A673 (cell line): ENCODE measurements around the gene IL11RA.

Experiments
- EZH2 ChIP-seq: fragments of 200-600 bp; sonication (generic); IDR thresholded peaks from 2 replicates; pipeline ENCODE4 v1.6.1; 2017; ENCODE audit warnings: borderline replicate concordance, low read depth, mild to moderate bottlenecking, mixed read lengths, antibody characterized with exemption, low read length; ENCODE audit not compliant: poor library complexity, severe bottlenecking
- TF ChIP-seq, protein P1 (sequence below): fragments of 300-800, 200-600 bp; sonication (generic); conservative IDR thresholded peaks from 2 replicates; pipeline ENCODE4 v1.5.1; 2017; ENCODE audit warnings: low read depth, mild to moderate bottlenecking, antibody characterized with exemption, low read length, moderate library complexity, mixed read lengths

DNA sequence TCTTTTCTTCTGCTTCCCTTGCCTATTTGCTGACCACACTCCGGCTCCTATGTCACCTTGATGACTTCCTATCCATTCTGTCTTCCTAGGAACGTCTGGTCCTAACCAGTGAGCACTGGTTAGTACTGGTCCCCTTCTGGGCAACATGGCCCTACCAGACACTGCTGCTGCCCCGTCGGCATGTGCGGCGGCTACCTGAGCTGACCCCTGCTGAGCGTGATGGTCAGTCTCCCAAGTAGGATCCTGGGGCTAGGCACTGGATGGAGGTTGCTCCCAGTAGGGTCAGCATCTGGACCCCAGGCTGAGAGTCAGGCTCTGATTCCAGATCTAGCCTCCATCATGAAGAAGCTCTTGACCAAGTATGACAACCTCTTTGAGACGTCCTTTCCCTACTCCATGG lies 3.3 kb upstream of the IL11RA start:
- no peak for TF ChIP-seq EZH2
- TF ChIP-seq, protein P1, sequence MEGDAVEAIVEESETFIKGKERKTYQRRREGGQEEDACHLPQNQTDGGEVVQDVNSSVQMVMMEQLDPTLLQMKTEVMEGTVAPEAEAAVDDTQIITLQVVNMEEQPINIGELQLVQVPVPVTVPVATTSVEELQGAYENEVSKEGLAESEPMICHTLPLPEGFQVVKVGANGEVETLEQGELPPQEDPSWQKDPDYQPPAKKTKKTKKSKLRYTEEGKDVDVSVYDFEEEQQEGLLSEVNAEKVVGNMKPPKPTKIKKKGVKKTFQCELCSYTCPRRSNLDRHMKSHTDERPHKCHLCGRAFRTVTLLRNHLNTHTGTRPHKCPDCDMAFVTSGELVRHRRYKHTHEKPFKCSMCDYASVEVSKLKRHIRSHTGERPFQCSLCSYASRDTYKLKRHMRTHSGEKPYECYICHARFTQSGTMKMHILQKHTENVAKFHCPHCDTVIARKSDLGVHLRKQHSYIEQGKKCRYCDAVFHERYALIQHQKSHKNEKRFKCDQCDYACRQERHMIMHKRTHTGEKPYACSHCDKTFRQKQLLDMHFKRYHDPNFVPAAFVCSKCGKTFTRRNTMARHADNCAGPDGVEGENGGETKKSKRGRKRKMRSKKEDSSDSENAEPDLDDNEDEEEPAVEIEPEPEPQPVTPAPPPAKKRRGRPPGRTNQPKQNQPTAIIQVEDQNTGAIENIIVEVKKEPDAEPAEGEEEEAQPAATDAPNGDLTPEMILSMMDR, result no peak
